Measurements from ENCODE around the gene SEMA6B.

- TF ChIP-seq CTCF (IDR thresholded peaks at IDR 0.05; ENCODE audit: insufficient read depth, low read length, poor library complexity, severe bottlenecking) (no peak), EZH2phosphoT487 (conservative IDR thresholded peaks at IDR 0.05; ENCODE audit: low read length) (no peak)
These were observed 39.8 kb downstream of the SEMA6B start for GRCh38 chr19:4519521-4520277.
